GM18499 (cell line): ENCODE data around the gene MUC5AC.
"Not testable (repeated sequence)": the region's sequence is repeated elsewhere in the genome, so short reads cannot be mapped to it uniquely, and the experiment has no call there.

Source experiments
- ATAC-seq: cut with Tn5 transposase; IDR thresholded peaks from one replicate; pipeline ENCODE4 v1.9.1; 2021; ENCODE audit warnings: moderate number of reproducible peaks; ENCODE audit not compliant: insufficient read depth, unreplicated experiment

MUC5AC gene, protein sequence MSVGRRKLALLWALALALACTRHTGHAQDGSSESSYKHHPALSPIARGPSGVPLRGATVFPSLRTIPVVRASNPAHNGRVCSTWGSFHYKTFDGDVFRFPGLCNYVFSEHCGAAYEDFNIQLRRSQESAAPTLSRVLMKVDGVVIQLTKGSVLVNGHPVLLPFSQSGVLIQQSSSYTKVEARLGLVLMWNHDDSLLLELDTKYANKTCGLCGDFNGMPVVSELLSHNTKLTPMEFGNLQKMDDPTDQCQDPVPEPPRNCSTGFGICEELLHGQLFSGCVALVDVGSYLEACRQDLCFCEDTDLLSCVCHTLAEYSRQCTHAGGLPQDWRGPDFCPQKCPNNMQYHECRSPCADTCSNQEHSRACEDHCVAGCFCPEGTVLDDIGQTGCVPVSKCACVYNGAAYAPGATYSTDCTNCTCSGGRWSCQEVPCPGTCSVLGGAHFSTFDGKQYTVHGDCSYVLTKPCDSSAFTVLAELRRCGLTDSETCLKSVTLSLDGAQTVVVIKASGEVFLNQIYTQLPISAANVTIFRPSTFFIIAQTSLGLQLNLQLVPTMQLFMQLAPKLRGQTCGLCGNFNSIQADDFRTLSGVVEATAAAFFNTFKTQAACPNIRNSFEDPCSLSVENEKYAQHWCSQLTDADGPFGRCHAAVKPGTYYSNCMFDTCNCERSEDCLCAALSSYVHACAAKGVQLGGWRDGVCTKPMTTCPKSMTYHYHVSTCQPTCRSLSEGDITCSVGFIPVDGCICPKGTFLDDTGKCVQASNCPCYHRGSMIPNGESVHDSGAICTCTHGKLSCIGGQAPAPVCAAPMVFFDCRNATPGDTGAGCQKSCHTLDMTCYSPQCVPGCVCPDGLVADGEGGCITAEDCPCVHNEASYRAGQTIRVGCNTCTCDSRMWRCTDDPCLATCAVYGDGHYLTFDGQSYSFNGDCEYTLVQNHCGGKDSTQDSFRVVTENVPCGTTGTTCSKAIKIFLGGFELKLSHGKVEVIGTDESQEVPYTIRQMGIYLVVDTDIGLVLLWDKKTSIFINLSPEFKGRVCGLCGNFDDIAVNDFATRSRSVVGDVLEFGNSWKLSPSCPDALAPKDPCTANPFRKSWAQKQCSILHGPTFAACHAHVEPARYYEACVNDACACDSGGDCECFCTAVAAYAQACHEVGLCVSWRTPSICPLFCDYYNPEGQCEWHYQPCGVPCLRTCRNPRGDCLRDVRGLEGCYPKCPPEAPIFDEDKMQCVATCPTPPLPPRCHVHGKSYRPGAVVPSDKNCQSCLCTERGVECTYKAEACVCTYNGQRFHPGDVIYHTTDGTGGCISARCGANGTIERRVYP (N-terminal part only)

DNA sequence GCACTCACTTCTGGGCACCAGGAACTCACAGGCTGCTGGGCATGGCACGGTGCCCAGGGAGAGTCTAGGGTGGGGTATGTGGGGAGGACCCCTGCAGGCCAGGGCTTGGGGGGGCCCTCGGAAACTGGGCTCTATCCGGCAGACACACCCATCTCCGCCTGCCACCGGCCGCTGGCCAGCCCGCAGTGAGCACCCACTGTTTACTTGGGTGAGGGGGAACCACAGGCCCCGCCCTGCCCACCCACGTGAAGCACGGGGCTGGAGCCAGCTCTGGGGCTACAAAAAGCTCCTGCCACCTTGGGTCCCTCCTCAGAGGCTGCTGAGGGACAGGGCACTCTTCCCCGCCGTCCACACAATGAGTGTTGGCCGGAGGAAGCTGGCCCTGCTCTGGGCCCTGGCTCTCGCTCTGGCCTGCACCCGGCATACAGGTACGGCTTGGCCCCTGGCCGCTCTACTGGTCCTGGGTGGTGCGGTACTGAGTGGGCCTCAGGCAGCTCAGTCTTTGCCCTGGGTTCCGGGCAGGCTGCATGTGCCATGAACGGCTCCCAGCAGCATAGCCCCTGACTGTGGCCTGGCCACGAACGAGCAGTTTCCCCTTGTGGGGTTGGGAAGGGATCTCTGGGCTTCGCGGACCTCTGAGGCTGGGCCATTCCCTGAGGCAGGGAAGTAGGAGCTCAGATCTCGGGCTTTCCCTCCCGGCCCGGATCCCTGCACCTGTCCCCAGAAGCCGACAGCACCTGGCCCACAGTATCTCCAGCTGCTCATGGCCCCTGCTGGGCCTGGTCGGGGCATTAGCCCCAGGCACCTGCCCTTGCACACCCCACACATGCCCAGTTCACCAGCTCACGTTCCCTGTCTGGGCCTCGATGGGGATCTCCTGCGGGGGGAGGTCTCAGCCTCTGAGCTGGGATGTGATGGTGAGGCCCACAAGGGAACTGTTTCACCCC, at the start of gene MUC5AC:
MUC5AC (plus strand) TSS at position 309 of the 947 bp plus-strand sequence; CDS start at position 356, 47 bp downstream.
- no peak for ATAC-seq

DNA sequence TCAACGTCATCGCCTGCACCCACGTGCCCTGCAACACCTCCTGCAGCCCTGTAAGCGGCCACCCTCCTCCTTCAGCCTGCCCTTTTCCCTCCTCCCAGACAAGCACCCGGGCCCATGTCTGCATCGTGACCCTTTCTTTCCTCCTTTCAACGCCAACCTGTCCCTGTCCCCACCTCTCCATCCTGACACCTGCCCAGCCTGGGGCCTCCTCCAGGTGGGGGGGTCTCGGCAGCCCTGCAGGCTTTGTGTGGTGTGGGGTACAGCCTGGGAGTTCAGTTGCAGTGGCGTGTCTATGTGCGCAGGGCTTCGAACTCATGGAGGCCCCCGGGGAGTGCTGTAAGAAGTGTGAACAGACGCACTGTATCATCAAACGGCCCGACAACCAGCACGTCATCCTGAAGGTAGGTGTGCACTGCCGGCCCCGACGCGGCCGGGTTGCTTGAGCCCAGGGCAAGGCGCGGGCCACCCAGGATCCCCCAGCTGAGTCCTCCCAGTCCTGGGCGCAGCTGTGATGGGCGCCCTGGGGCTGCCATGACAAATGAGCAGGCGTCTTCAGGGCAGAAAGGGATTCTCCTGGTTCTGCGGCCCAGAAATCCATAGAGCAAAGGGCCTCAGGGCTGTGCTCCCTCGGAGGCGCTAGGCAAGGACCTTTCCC, 49.4 kb upstream of the MUC5AC start:
- no peak for ATAC-seq

DNA sequence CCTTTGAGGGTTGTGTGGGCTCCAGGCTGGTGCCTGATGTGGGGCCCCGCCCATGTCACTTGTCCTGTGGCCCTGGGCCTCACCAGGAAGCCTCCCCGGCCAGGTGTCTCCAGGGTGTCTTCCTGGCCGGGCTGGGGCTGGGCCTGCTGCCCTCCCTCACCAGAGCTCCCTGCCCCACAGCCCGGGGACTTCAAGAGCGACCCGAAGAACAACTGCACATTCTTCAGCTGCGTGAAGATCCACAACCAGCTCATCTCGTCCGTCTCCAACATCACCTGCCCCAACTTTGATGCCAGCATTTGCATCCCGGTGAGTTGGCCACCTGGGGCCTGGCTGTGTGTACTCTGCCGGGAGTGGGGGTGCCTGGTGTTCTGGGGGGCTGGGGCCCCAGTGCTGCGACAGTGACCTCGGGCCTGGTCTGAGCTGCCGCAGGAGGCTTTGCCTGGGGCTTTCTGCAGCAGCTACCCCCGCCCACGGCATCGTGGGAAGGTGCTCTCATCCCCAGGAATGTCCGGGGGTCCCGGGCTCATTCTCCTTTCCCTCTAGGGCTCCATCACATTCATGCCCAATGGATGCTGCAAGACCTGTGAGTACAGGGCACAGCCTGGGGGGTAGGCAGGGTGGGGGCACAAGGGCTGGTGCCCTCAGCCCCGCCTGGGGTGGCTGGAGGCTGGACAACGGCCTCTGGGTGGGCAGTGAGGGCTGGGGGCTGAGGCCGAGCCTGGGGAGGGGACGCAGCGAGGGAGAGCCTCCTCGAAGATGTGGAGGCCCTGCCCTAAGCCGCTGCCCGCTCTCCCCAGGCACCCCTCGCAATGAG, 48.4 kb upstream of the MUC5AC start:
- ATAC-seq = no peak

DNA sequence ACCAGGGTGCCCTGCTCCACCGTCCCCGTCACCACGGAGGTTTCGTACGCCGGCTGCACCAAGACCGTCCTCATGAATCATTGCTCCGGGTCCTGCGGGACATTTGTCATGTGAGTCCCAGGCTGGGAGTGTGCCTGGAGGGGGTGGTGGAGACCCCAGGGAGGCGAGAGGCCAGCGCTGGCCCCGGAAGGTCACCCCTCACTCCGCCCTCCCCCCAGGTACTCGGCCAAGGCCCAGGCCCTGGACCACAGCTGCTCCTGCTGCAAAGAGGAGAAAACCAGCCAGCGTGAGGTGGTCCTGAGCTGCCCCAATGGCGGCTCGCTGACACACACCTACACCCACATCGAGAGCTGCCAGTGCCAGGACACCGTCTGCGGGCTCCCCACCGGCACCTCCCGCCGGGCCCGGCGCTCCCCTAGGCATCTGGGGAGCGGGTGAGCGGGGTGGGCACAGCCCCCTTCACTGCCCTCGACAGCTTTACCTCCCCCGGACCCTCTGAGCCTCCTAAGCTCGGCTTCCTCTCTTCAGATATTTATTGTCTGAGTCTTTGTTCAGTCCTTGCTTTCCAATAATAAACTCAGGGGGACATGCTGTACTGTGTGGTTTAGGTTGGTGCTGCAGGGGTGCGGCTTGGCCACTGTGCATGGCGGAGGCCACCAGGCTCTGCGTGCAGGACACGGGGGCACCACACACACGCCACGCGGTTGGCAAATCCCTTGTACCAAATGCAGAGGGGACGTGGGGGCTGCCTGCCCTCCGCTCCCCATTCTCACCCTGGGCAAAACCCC, 47.6 kb upstream of the MUC5AC start:
- ATAC-seq = no peak

DNA sequence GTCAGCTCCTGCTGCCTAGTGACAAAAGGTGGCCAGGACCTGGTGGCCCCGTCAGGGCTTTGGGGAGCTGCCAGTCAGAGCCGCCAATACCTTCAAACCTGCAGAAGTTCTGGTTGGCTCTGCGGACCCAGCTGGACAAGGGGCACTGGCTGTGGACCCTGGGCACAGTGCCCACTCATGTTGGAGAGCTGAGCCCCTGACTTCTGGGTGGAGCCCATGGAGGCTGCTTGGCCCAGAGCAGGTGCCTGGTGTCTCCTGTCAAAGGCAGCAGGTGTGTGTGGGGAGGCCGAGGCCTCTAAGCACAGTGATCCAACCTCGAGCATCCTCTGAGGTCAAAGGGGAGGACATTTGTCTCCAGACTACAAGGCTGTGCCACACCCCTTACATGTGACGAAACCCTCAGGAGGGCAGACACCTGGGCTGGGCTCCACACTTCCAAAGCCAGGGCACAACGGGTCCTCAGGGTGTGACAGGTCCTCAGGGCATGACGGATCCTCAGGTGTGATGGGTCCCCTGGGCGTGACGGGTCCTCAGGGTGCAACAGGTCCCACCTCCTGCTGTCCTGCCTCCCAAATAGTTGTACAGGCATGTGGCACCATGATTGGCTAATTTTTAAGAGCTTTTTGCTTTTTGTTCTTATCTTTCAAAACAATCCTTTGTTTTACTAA, 46.1 kb upstream of the MUC5AC start:
- no peak for ATAC-seq

DNA sequence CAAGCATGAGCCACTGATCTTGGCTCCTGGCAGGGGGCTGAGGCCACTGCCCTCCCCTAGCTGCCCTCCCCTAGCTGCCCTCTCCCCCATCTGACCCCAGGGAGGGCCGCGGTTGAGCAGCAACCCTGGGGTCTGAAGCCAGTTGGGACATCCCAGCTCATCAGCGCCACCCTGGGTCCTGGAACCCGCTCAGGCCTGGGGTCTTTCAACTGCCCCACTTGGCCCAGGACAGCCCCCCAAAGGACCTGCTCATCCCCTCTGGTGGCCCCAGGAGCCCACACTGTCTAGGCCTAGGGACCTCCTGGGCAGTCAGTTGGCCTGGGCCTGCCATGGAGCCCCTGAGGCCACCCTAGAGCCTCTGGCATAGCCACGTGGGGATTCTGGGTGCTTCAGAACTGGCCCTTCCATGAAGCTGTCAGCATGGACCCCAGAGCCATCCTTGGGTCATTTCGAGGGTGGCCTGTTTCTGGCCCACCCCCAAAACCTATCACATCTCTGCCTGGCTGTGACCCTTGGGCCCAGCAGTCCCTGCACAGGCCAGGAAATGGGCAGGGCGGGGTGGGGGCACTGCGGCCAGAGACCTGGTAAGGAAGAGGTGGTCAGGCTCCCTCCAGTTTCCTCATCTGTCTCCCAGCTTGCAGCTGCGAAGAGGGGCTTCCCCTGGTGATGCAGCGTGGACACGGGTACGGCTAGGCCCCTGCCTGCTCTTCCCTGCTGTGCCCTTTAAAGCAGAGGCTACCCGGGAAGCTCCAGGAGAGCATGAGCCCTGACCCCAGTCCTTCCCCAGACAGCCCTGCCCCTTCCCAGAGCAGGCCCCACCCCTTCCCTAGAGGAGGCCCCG, 45.2 kb upstream of the MUC5AC start:
- ATAC-seq = no peak

DNA sequence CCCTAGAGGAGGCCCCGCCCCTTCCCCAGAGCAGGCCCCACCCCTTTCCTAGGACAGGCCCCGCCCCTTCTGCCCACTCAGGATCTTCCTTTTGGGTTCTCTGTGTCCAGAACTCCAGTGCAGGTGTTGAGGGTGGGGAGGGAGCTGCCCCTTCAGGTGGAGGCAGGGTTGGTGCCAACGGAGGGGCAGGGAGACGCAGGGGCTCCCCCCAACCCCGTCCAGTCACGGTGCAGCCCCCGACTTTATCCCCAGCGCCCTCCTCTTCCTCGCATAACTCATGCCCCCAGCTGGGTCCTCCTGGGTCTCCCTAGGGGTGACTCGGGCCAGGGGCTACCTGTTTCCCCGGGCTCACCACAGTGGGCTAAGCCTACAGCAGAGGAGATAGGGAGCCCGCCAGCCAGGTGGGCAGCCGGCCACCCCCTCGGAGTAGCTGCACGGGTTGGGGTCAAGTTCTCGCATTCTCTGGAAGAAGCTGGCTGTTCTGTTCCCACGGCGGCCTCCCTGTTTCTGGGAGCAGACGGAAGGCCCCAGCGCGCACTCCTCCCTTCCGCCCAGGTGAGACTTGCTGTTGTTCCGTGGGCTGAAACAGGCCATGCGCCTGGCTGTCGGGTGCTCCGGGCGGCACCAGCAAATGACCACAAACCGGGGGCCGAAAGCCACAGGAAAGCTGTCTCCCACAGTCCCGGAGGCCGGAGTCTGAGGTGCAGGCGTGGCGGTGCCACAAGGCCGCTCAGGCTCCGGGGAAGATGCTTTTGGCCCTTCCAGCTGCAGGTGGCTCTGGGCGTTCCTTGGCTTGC, 44.1 kb upstream of the MUC5AC start:
- ATAC-seq = no peak

DNA sequence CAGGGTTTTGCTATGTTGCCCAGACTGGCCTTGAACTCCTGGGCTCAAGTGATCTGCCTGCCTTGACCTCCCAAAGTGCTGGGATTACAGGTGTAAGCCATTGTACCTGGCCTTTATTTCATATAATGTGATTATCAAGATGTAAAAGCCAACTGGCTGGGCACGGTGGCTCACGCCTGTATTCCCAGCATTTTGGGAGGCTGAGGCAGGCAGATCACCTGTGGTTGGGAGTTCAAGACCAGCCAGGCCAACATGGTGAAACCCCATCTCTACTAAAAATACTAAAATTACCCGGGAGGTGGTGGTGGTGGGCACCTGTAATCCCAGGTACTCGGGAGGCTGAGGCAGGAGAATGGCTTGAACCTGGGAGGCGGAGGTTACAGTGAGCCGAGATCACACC, 42.5 kb upstream of the MUC5AC start:
- not testable (repeated sequence) for ATAC-seq

DNA sequence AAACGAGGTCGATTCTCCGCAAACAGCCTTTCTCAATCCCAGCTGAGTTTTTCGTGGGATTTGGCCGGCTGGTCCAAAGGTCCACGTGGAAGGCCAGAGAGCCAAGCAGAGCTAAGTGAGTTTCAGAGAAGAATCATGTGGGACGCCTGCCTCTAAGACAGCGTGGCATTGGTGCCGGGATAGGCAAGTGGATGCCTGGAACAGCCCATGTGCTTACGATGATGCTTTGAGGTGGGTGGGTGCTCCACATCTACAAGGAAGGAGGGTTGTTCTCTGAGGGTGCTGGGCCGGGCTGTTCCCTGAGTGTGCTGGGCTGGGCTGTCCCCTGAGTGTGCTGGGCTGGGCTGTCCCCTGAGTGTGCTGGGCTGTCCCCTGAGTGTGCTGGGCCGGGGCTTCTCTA, 41.6 kb upstream of the MUC5AC start:
- no peak for ATAC-seq

DNA sequence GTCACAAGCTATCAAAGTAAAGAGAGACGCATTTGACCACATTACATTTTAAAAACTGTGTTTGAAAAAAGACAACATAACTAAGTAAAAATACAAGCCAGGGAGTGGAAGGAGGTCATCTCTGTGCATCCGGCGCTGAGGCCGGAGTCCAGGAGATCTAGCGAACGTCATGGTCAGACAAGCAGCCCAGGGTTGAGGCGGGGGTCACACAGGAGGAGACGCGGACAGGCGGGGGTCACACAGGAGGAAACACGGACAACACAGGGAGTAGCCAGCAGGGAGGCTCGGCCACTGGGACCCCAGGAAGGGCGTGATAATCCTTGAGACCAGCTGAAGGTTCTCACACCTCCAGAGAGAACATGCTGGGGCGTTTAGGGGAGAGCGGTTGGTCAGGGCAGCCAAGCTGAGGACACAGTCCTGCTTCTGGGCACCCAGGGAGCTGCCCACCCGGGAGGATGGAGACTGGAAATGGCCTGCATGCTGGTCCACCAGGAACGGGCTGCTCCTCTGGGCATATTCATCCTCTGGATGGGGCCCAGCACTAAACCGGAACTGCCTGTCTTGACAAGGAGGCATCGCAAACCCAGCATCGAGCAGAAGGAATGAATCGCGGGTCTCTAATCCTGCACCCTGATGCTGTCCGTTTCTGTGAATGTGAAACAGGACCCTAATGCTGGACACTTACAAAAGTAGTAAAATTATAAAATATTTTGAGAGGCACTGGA, 40.9 kb upstream of the MUC5AC start:
- no peak for ATAC-seq

DNA sequence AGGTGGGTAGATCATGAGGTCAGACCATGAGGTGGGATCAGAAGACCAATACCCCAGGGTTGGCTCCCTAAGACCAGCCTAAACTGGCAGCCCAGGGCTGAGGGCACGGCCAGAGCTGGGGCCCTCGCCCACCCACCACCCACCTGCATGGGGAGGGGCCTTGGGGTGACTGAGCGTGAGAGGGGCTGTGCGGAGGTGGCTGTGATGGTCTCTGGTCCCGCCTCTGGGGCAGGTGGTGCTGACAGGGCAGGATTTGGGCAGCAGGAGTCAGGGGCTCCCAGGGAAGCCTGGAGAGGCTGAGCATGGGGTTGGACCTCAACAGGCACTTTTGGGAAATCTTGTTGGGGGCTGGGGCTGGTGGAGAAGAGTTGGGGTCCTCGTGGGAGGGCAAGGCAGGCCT, 39.8 kb upstream of the MUC5AC start:
- no peak for ATAC-seq

DNA sequence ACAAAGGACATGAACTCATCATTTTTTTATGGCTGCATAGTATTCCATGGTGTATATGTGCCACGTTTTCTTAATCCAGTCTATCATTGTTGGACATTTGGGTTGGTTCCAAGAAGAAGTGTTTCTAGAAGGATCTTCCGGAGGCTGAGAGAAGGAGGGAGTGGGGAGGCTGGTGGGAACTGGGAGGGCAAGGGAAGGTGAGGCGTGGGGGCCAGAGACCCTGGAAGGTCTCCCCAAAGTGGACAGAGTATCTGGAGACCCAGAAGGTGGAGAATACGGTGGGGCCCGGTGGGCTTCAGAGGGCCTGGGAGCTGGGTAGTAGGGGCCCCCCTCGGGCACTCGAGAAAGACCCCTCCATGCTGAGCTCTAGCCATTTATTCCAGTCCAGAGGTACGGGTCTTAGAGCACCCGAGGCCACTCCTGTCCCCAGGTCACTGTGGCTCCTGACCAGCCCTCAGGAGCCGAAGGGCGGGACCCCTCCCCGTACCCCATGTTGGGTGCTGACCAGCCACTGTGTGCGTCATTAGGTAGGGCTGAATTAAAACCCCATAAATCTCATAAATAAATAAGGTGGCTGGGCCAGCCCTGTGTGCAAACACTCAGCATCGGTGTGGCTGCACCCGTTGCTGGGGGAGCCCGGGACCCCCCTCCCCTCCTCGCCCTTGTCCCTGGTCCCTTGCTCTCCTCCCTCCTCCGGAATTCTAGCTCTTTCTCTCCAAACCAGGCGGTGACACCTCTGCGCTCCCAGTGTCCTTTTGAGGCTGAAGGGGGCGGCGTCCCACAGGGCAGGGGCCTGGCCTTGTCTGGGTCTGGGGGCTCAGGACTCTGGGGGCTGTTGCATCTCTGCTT, 38.8 kb upstream of the MUC5AC start:
- no peak for ATAC-seq

DNA sequence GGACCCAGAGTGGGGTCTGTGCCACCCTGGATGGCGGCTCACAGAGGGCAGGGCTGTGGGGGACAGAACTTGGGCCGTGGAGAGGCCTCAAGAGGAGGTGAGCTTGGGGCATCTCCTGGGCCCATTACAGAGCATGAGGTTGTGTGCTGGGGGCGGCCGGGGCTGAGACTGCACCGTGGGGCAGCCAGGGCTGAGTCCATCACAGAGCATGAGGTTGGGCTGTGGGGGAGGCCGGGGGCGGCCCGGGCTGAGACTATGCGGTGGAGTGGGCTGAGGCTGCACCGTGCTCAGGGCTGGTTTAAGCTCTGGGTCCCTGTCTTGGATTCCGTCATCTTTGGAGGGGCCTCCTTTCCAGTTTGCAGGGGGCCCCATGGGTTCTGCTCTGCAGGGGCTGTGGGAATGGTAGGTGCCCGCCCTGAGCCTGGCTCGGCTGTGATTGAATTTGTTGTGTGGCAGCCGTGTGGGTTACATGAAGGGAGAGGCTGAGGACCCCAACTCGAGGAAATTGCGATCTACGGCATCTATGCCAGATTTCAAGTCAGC, 38.1 kb upstream of the MUC5AC start:
- ATAC-seq = no peak
